HG03575 (cell line): ENCODE measurements around the gene HDLBP.
"Not testable (repeated sequence)": the region's sequence is repeated elsewhere in the genome, so short reads cannot be mapped to it uniquely, and the experiment has no call there.

ENCODE experiments used
- ATAC-seq: cut with Tn5 transposase; IDR thresholded peaks from one replicate; pipeline ENCODE4 v1.9.1; 2021; ENCODE audit not compliant: unreplicated experiment, insufficient number of reproducible peaks, low FRiP score; ENCODE audit errors: extremely low read depth

Gene HDLBP

DNA sequence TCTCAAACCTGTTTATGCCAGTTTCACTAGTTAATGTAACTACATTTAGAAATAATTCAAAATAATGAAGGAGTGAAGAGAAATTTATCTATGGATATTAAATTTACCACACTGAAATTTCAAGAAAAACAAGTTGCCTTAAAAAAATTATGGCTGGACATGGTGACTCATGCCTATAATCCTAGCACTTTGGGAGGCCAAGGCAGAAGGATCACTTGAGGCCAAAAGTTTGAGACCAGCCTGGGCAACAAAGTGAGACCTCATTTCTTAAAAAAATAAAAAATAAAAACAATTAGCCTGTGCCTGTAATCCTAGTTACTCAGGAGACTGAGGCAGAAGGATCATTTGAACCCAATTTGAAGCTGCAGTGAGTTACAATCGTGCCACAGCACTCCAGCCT is 29.9 kb downstream of the HDLBP start:
- no peak for ATAC-seq

DNA sequence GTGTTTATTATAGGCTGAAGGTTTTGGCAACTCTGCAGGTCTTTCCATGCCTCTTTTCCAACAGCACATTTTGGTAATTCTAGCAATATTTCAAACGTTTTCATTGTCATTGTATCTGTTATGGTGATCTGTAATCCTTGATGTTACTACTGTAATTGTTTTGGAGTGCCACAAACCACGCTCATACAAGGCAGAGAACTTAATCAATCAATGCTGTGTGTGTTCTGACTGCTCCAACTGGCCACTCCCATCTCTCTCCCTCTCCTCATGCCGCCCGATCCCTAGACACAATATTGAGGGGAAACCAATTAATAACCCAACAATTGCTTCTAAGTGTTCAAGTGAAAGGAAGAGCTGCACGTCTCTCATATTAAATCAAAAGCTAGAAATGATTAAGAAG is 32.9 kb downstream of the HDLBP start:
- no peak for ATAC-seq

DNA sequence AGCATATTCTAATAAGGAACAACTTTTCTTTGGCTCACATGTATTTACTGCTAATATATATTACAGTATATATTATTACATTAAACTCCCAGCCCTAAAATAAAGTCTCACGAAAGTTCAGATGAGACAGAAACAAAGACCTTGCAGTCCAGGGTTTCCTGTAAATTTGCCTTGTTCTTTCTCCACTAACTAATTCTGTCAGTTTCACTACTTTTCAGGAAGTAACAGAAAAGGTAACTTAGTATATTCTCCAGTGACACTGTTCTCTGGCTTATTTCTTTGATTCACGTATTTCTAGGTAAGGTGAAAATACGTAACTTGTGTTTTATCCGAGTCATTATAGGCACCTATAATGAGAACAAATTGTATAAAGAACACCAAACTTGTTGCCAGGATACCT is 35.2 kb downstream of the HDLBP start:
- ATAC-seq, result no peak

DNA sequence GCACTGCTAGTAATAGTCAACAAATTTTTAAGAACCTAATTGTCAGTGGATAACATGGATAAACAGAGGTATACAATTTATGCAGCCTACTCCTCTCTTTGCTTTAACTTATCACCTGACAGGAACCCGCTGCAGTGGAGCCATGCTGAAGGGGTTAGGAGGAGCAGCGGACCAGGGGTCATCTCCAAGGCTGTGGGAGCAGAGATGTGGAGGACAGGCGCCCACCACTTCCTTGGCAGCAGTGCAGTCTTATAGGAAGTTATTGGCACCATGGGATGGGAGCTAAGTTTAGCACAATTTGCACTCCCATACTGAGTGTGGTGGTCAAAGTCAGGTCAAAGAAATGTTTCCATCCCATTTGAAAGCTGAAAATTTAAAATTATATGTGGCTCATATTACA is 35.6 kb downstream of the HDLBP start:
- no peak for ATAC-seq

DNA sequence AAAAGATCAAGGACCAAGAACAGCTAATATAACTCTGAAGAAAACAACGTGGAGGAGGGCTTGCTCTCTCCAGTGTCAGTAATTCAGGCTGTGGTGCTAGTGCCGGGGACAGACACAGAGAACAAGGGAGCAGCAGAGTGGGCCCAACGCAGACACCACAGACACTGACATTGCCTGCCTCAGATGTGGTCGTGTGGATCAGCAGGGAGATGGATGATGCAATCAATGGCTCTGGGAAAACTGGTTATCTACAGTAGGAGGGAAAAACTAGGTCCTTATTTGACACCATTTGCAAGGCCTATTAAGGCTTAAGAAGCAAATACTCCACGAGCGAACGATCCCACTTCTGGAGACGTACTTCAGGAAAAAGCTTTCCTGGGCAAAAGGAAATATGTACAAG is 36.1 kb downstream of the HDLBP start:
- ATAC-seq, result no peak

DNA sequence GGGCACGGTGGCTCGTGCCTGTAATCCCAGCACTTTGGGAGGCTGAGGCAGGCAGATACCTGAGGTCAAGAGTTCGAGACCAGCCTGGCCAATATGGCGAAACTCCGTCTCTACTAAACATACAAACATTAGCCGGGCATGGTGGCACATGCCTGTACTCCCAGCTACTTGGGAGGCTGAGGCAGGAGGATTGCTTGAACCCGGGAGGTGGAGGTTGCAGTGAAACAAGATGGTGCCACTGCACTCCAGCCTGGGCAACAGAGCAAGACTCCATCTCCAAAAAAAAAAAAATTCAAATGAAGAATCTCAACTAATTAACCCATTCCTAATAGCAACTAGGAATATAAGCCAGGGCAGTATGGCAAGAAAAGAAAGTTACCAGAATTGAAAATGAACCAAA is 37.2 kb downstream of the HDLBP start:
- not testable (repeated sequence) for ATAC-seq

DNA sequence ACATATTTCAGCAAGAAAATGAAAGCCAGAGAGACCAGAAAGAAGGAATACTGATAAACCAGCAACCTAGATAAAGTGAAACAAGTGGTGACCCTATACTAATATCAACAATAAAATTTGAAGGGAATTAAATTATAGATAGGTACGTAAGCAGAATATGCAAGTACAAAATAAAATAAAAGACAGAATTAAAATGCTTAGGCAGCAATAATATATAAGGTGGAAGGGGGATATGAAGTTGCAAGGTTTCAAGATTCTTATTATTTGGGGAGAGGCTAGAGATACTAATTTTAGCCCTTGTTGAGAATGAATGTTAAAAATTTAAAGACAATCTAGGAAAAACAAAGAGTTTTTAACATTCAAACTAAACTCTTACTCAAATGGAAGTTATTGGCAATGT is 39.6 kb downstream of the HDLBP start:
- ATAC-seq, result no peak

DNA sequence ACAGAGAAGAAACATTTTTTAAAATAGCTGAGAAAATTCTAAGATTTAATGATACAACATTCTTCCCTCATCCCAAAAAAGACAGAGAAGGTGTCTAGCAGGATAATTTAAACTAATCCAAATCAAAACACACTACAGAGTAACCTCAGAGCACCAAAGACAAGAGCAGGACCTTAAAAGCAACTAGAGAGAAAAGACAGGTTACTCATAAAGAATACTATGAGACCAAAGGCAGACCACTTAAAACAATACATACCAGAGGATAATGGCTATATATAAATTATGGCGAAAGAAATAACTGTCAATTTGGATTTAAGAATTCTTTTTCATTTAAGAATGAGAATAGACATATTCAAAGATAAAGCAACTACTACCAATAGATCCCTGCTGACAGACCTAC is 40.0 kb downstream of the HDLBP start:
- ATAC-seq, result no peak

DNA sequence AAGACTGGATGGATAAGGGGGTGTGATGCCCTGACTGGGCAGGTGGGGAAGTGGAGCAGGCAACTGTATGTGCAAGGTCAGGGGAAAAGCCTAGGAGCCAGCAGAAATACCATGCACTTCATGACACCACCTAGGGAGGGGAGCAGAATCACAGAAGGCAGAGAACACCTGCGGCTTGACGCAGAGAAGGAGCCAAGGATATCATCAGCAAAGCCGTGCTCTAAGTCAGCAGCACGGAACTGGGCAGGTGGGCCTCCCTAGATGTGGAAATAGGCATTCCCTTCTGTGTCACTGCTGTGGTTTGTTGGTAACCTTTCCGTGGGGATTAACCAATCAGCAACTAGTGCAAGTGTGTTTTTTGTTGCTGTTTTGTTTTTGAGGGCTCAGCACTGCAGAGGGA is 41.3 kb downstream of the HDLBP start:
- ATAC-seq, result no peak

DNA sequence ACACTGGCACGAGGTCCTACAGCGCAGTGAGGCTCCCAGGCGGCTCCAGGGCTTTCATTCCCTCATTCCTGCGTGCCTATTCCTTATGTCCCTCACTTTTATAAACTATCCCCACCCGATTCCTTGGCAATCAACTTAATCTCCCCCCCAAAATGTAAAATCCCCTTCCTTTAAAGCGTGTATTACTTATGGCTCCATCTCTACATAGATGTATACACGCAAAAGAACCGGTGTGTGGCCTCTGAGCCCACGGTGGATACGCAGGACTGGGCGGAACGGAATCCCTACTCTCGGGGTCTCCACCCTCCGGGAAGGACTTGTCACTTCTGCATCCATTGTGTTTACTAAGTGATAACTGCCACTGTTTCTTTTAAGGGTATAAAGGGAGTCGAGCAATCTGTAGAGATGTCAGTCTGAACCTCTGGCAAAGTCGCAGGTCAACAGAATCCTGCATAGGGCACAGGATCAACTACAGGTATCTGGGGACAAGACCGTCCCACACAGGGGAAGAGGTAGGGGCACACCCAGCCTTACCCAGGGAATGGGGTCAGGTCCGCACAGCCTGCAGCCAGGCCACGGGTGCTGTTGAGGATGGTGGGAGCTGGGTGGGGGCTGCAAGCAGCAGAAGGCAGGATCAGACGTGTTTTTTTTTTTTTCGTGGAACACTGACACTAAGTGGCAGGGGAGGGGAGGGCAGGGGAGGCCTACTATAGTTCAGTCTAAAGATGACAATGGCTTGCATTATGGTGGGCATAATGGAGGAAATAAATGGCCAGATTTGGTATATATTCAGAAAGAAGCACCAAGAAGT is 42.1 kb downstream of the HDLBP start:
- no peak for ATAC-seq

DNA sequence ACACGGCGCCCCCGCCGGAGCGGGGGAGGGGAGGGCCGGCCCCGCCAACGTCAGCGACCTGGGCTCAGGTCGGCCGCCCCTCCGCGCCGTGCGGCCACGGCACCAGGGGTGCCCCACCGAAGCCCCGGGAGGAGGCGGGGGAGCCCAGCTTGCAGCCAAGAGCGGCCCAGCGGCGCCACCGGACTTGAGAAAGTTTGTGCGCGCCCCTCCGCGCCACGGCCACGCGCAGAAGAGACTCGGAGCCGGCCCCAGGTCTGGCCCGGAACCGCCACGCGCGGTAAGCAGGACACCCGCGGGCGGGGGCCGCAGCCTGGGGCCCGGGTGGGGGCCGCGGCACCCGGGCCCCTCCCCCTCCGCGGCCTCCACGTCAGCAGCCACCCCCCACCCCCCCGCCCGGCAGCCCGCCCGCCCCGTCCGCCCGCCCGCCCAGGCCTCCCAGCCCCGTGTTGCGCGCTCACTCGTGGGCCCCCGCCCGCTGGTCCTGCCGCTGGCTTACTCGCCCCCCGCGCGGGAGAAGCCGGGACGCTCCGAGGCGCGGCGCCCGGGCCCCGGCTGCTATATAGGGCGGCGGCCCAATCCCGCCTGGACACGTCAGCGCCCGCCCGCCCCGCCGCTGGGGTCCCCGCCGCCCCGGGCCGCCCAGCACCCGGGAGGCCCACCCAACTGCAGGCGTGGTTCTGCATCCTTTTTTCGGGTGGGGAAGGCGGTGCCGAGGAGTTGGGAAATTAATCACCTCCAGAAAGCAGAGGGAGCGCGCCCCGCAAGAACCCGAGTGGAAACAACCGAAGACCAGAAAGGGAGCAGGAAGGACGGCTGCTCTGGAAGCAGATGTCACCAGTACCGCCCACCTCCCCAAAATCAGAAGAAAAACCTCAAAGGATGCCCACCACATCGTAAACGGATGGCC is 42.9 kb downstream of the HDLBP start:
- no peak for ATAC-seq

DNA sequence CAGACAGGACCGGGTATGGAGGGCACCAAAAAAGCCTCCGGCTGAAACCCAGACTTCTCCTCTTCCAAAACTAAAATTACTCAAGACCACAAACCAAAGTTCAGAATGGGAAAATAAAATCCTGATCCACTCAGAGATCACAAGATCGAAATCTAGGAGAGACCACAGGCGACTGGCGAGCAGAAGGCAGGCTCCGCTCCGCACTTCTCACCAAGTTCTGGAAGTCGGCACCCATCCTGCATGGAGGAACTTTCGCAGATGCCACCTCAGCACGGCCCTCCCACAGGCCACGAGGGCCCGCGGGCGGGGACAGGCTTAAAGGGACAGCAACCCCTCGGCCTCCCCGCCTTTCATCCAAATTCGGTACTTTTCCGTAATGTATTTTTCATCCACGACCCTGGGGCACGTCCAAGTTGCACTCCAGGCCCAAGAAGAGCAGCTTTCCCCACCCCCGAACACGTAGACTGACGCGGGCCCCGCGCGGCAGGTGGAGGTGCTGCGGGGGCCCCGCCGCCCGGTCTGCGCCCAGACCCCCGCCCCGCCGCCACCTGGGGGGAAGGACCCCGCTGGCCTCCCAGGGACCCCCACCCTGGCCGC is 43.7 kb downstream of the HDLBP start:
- no peak for ATAC-seq

DNA sequence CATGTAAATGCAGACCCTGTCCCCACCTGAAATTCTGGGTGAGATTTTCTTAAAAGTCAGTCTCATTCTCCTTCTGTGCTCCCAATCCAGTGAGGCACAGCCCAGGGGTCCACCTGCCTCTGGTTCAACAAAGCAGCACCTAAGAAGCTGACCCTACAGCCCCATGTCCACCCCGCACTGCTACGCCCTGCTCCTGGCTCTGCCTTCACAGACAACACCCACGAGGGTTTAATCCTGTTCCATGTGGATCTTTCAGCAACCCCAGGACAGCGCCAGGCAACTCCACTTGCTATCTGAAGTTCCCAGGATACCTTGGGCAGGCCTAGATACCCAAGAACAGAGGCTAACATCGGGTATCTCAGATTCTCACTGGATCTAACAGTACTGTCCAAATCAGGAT is 44.9 kb downstream of the HDLBP start:
- no peak for ATAC-seq

DNA sequence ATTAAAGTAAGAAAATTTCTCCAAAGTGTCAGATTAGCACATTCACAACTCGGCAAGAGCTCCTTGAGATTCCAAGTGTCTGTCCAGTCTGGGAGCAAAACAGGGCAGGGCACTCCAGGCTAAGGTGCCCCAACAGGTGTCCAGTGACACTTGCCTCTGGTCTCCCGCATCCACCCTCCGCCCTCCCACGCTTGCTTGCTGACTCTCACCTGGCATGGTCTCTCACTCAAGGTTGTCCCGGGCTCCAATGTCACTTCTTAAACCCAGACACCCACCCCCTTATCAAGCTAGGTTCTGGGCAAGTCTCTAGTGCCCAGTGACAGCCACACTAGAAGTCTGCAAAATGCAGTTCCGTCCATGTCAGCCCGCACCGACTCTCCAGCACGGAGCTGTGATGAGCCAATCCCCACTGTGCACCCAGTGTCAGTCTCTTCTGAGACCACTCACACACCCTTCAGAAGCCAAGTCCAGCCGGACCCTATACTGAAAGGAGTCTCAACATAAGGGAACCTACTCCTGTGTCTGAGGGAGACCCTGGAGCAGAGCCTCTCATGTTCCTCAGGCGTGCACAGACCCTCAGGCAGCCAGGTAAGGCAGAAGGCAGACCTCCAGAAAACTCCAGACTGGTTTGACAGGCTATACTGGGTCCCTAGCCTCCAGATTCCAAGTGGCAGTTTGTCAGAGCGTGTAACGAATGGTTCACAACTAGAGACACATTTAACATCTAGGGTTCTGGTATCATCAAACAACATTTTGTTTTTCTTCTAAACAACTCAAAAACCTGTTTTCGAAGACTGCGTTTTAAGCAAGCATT is 45.6 kb downstream of the HDLBP start:
- no peak for ATAC-seq

DNA sequence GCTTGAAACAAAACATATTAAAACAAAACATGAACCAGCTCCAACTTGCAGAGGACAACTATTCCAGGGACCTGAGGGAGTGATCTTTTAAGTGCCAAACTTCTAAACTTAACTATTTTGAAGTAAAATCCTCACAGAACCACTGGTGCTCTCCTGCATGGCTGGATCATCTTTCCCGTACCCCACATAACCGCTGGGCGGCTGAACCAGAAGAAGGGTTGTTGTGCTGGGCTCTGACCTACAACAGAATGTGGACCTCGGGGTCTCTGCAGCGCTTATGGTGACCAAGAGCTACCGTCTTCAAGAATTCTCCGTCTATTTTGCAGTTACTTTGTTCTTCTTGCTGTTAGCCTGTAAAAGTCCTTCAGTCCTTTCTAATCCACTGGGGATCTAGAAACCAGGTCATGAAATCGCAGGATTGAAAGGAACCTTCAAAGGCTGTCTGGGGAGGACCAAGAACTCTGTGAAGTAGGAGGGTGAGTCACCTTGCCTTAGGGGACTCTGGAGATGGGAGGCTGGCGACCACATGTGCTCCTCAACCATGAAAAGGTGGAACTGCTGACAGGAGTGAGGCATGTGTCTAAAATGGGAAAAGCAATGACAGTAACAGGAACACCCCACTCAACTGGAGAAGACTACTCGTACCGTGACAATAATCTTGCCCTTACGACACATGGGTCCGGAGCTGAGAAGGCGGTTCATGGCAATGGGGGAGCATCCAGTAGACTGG is 46.6 kb downstream of the HDLBP start:
- no peak for ATAC-seq

DNA sequence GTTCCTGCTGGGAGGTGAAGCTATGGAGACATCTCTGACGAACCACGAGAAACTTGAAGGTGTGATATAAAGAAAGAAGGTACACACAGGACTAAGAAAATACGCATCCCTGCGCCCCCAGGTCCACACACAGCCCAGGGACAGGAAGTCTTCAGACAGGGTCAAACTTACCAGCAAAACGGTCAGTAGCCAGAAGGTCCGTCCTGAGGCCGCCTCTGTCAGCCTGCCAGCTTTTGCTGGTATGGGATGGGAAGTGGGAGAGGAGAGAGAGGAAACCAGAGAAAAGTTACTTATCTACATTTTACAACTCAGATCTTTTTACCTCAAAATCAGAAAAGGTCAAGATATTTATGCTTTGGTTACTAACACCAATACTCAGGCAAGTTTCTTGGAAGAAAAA is 47.2 kb downstream of the HDLBP start:
- ATAC-seq, result no peak

DNA sequence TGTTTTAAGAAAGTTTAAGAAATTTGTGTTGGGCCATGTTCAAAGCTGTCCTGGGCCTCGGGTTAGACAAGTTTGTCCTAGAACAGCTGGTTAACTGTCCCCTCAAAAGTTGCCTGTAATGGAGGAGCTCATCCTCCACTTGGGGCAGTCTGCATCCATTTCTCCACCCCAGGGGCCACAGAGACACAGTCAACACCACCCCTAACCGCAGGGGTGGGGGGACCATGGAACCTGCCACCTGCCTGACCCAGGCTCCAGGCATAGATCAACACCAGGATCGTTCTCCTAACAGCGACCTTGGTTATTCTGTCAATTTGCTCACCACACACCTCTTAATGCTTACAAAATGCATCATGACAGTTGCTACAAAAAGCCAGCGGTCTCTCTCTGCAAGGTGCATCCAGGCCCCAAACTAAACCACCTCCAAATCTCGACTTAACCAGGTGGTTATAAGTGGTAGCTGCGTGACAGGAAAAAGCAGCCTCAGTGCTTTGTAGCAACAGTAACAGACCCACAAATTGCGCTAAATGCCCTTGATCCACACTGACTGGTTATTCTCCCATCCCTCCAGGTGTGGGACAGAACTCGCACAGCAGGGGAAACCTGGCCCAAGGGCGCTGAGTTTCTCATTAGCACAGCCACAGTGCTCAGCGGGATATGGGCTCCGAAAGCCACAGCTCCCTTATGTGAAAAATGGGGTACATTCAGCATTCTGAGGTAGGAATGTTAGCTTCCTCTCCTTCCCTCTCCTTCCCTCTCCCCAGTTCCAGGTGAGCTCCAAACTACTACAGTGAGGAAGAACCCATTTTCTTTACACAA is 48.0 kb downstream of the HDLBP start:
- no peak for ATAC-seq

DNA sequence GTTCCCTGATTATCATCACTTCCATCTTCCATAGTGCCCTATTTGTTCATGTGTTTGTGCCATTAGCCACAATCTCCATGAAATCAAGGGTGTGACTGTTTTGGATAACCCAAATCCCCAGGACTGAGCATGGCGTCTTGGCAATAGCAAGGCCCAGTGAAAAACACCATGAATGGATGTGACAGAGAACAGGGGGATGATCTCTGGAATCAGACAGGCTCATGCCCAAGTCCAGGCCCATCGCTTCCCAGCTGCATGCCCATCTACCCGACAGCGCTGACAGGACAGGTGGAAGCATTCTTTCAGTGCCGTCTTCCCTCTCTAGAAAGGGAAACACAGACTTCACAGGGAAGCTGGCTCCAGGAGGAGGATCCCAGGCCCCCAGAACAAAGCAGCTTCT is 50.0 kb downstream of the HDLBP start:
- no peak for ATAC-seq
